Amniotic epithelial cell (primary cell): ENCODE data around the gene TGM1.

Experiments used
- DNase-seq: peaks from one replicate; pipeline ENCODE4 v3.0.0-alpha.2; 2010; ENCODE audit warnings: low read depth

TGM1 gene

GRCh38 chr14:24292118-24292807 lies 29.3 kb upstream of the TGM1 start:
- no peak for DNase-seq

- no peak for DNase-seq
These were observed 28.6 kb upstream of the TGM1 start for GRCh38 chr14:24291446-24292117.

GRCh38 chr14:24290746-24291145 lies 27.8 kb upstream of the TGM1 start:
- no peak for DNase-seq

GRCh38 chr14:24289649-24290280 lies 26.8 kb upstream of the TGM1 start:
- DNase-seq: no peak

DNA sequence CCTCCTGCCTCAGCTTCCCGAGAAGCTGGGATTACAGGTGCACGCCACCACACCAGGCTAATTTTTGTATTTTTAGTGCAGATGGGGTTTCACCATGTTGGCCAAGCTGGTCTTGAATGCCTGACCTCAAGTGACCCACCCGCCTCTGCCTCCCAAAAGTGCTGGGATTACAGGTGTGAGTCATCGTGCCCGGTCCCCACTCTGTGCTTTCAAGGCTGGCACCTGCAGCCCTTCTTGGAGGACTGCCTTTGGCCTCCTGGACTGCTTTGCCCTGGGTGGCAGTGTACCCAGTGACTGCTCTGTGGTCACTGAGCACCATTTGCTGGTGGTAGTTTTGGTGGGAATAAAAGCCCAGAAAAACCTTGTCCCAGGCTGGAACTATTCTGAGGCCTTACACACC lies 24.0 kb upstream of the TGM1 start:
- no peak for DNase-seq

DNA sequence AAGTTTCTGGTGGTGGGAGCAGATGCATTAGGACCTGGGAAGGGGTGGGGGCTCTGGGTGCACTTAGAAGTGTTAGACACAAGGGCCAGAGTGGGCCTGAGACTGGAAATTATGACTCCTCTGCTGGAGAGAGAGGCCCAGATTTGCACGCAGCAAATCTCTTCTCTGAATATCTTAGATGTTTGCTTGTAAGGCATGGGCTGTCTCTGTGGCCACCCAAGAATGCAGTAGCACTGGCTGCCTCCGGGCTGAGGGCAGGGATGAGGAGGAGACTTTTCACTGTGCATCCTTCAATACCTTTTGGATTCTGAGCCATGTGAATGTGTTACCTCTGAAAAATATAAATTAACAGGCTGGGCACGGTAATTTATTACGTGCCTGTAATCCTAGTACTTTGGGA lies 22.4 kb upstream of the TGM1 start:
- no peak for DNase-seq

GRCh38 chr14:24284501-24285035 lies 21.6 kb upstream of the TGM1 start:
- no peak for DNase-seq

DNA sequence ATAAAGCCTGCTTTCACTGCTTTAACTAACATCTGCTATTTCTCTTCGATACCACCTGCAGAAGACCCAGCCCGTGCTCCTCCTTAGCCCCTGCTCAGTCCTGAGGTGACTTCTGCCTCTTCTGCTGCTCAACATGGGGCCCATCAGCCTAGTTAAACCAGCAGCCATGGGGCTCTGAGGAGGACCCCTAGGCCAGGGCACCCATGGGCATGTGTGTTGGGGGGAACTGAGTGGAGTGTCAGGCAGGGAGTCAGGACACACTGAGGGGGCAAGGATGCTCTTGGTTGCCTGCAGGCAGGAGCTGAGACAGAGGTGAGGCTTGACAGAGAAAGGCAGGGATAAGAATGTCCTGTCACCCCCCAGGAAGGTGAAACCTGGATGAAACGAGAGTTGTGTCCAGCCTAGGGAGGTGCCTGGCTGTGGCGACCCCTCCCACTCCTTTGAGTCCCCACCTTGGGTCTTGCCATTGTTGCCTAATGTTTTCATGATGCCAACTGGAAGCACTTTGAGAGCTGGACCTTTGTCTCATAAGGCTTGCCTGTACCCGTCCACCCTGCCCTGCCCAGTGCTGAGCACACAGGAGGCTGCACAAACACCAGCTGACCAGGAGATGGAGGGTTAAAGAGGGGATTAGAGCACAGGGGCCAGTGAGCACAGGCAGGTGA lies 21.0 kb upstream of the TGM1 start:
- DNase-seq: no peak

GRCh38 chr14:24282736-24283135 lies 19.8 kb upstream of the TGM1 start:
- DNase-seq: no peak

DNA sequence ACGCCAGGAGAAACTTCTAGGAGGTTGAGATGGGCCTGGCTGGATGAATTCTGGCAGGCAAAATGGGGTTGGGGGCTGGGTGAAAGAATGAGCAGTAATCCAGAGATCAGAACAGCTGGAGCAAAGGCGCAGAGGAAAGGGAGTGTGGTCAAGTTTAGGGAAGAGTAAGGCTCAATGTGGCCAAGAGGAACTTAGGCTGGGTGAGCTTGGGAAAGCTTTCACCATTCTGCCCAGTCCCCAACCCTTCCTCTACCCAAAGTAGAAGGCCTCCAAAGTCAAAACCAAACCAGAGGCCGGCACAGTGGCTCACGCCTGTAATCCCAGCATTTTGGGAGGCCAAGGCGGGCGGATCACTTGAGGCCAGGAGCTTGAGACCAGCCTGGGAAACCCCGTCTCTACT lies 18.7 kb upstream of the TGM1 start:
- DNase-seq: no peak

DNA sequence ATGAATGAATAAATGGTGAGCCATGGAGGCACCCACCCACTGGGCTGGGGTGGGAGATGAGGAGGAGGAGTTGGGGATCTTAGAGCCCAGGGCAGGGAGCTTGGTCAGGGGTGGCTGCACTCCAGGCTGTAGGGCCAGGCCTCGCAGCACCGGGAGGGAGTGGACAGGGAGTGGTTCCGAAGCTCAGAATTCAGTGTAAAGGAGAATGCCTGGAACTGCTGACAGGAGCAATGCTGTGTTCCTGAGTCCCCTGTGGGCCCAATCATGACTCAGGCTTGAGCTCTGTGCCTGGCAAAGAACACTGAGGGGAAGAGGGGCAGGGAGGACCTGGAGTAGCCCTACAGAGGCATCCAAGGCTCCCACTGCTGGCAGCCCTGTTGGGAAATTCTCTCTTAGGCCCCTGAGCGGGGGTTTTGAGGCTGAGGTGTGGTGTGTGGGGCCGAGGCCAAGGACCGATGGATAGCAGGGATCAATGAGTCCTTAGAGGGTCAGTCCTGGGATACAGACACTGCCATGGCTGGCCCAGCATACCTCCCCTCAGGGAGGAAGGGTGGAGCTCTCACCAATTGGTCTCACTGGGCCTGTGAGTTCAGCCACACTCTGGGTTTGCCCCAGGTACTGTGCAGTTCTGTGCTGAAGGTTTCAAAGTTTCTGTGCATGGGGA lies 18.0 kb upstream of the TGM1 start:
- DNase-seq: no peak

DNA sequence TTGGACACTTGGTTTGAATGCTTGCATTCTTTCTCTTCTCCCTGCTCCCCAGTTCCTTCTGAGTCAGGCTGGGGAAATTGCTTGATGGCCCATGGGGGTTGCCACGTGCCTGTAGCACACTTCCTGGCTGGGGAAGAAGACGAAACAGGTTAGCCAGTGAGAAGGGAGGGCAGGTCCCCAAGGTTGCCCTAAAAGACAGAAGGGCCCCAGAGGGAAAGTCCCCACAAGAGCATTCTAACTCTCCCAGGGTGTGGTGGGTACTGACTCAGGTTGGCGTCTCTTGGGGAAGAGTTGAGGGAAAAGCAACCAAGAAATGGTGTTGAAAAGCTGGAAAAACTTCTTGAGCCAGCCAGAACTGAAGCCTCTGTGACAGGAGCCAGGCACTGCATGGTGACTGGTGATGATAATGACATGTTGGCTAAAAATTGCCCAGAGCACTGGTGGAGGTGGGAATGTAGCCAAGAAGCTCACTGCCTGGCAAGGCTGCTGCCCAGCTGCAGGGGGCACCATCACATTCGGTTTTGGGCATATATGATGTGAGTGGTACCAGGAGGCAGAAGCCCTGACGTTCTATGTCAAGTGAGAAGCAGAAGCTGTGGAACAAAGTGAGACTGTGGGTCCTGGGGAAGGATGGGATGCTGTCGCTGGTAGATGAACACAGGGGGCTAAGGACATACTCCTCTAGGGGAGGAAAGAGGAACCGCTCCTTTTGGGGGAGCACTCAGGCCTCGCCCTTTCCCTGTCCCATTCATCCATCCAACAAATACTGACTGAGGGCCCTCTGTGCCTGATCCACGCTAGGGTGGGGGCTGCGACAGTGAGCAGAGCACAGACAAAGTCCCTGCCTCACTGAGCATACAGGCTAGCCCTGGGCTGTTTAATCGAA lies 16.6 kb upstream of the TGM1 start:
- no peak for DNase-seq

GRCh38 chr14:24278424-24278823 lies 15.4 kb upstream of the TGM1 start:
- DNase-seq: no peak

DNA sequence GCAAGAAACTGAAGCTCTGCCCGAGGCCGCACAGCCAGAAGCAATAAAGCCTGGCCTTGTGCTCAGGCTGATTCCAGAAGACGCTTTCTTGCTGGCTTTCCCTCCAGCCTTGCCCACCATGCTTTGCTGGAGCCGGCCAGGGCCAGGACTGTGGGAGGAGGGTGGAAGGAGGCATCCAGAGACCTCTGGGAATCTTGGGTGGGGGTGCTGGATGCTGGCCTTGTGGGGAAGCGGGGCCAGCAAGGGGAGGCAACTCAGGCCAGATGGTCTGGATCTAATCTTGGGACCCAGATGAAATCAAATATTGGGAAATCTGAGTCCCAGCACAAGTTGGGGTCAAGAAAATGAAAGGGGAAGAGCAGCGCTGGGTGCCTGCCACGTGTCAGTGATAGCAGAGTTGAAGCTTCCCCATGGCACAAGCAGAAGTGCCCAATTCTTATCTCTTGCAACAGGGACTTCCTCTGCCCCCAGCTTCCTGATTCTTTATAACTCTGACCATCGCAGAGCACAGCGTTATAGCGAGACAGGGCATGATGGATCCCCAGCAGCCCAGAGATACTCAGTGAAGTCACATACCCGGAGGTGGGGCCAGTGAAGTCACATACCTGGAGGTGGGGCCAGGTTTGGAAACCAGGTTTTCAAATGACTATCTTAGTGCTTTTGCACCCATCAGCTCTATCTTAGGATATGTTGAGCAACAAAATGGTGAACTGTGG lies 14.8 kb upstream of the TGM1 start:
- DNase-seq: no peak

DNA sequence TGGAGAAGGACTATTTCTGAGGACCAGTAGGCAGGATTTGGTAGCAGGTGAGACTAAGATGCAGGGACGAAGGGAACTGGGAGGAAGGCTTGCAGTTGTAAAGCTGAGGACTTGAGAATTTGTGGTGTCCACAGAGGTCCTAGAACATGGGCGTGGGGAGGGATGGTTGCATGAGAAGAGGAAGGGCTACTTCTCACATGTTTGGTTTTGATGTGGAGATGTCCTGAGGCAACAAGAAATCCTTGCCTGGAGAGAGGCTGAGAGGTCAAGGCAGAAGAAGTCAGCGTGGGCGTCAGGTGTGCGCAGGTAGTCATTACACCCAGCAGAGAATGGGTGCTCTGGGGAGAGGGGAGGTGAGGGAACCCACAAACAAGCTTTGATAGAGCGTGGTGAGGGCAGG lies 14.1 kb upstream of the TGM1 start:
- DNase-seq: no peak

GRCh38 chr14:24274101-24274543 lies 11.1 kb upstream of the TGM1 start:
- peak; percentile 80 for DNase-seq

DNA sequence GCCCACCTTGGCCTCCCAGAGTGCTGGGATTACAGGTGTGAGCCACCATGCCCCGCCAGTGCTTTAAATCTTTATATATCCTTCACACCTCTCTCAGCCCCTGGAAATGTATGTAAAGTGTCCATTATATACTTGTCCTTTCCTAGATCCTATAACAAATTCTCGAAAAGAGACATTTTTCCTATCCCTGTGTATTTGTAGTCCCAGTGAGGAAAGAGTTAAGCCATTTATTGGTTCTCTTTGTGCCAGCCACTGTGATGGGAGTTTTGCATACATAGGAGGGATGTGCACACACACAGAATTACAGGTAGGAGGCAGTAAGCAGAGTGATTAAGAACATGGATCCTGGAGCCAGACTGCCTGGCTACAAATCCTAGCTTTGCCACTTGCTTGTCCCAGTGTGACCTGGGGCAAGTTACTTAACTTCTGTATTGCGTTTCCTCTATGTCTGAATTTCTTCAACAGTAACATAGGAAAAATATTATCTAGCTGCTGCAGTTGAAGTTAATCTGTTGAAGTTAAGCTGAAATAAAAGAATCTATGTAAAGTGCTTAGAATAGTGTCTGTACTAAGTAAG lies 10.5 kb upstream of the TGM1 start:
- DNase-seq: peak; percentile 8

- no peak for DNase-seq
These were observed 9.5 kb upstream of the TGM1 start for GRCh38 chr14:24272467-24272866.

GRCh38 chr14:24271834-24272263 lies 8.9 kb upstream of the TGM1 start:
- no peak for DNase-seq
